Skeletal muscle tissue (tissue), 4 donors: ENCODE measurements around the gene MCF2L2. TPM values are rescaled to one million over a fixed set of nuclear protein-coding genes. Genes with fewer than 3 reads are reported as not detected.
A peak's percentile ranks its signal among the peaks of the same experiment; 100 is the strongest.

Experiments used
- H3K27ac ChIP-seq: one replicate; pipeline ENCODE4 v1.7.0; 2013; ENCODE audit warnings: mild to moderate bottlenecking, low read depth, low read length, inconsistent platforms
- H3K27me3 ChIP-seq, 3 donors: one replicate each; pipeline ENCODE4 v1.7.0; 2013; ENCODE audit warnings: low read length in 3 of 3; ENCODE audit not compliant: control insufficient read depth in 3 of 3, insufficient read depth in 3 of 3
- H3K36me3 ChIP-seq, 3 donors: one replicate each; pipeline ENCODE4 v1.7.0; 2013; ENCODE audit warnings: low read length in 3 of 3; ENCODE audit not compliant: control insufficient read depth in 3 of 3, insufficient read depth in 3 of 3
- H3K4me1 ChIP-seq, 3 donors: one replicate each; pipeline ENCODE4 v1.7.0; 2013; ENCODE audit warnings: low read length in 3 of 3, mild to moderate bottlenecking in 3 of 3; ENCODE audit not compliant: control insufficient read depth in 3 of 3, insufficient read depth in 3 of 3
- H3K4me3 ChIP-seq, 3 donors: one replicate each; pipeline ENCODE4 v1.7.0; 2013; ENCODE audit warnings: low read length in 3 of 3
- H3K9ac ChIP-seq, 3 donors: one replicate each; pipeline ENCODE4 v1.7.0; 2013; ENCODE audit warnings: low read length in 3 of 3, mild to moderate bottlenecking in 3 of 3, moderate library complexity in 2 of 3, low read depth in 1 of 3
- H3K9me3 ChIP-seq, 3 donors: one replicate each; pipeline ENCODE4 v1.7.0; 2013; ENCODE audit warnings: low read length in 3 of 3; ENCODE audit not compliant: control insufficient read depth in 3 of 3
- total RNA-seq: library from RNA; depleted of rRNA; stranded (reverse); fragments of >200 nt; gene quantifications from one replicate; pipeline ENCODE4 v1.2.3, GENCODE V29; 2014
- donor health status: Osteomylitis.

The MCF2L2 gene
- total RNA-seq, 1 donor from 2014 or later, result under 0.01 TPM

DNA sequence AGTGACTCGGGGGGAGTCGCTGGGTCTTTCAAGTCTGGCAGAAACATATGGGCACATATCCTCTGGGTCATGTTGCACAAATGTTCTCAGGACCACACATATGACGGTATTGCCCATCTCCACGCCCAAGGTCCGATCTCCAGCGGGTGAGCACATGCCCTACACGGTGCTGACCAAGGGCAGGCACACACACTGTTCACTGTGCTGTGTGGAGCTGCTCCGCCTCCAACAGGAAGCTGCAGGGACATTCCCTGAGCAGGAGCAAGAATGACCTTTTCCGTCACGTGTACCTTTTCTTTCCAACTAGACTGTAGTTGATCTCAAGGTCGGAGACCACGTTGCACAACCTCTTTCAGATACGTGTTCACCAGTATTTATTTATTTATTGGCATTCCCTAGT is 217.1 kb downstream of the MCF2L2 start:
- H3K4me3 ChIP-seq, result no peak overlapping the region
- no peaks in the 10 kb centered on the region for H3K27me3 ChIP-seq
- no peaks in the 10 kb centered on the region for H3K9me3 ChIP-seq
- H3K4me1 ChIP-seq, result peaks cover 0 to 5% (median 5%) of the 10 kb centered on the region in 3 donors
- H3K36me3 ChIP-seq, result peaks cover 0 to 5% (median 0%) of the 10 kb centered on the region in 3 donors
- H3K9ac ChIP-seq, result no peak overlapping the region
- H3K27ac ChIP-seq, result peak overlapping the region; percentile 52

DNA sequence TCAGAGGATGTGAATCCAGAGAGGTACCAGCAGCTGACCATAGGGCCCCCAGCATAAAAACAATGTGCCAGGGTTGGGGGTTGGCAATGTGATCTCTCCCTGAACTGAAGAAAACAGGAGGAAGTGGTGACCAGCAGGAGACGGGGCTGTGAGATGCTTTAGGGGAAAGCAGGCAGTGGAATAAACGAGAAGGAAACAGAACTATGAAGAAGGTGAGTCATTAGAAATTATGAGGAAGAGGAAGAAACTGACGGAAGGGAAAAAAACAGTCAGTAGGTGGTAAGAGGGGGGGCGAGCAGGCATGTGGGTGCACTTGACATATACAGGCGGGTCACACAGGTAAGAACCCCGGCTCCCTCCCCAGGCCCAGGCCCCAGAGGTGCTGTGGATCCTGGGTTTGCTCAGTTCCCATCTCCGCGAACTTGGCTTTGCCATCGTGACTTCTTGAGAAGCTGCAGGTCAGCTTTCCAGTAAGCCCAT is 217.5 kb downstream of the MCF2L2 start:
- Histone ChIP-seq H3K9me3 (no peaks in the 10 kb centered on the region), H3K4me3 (no peak overlapping the region), H3K9ac (no peak overlapping the region), H3K27ac (peak overlapping the region; percentile 36), H3K27me3 (no peaks in the 10 kb centered on the region), H3K36me3 (peaks cover 0 to 4% (median 0%) of the 10 kb centered on the region in 3 donors), H3K4me1 (peaks cover 0 to 5% (median 5%) of the 10 kb centered on the region in 3 donors)

DNA sequence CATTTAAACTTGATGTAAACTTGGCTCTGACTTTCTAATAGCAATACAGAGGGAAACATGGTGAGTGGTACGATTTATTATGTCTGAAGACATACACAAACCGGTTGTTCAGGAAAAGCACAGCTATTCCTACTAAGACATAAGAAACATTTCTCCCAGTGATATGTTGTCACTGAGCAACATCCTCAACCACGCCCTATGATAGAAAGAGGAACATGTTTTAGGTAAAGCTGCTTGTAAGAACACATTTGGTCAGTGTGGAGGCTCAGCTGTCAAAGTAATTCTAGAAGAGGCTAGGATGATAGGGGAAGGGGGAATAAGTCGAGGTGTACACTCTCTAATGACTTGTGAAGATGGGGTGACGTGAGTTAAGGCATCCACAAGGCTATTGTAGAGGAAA is 218.1 kb downstream of the MCF2L2 start:
- Histone ChIP-seq H3K9me3 (no peaks in the 10 kb centered on the region), H3K27me3 (no peaks in the 10 kb centered on the region), H3K36me3 (no peaks in the 10 kb centered on the region), H3K4me3 (no peak overlapping the region), H3K4me1 (peaks cover 0 to 5% (median 5%) of the 10 kb centered on the region in 3 donors), H3K9ac (no peak overlapping the region), H3K27ac (peak overlapping the region; percentile 36)

DNA sequence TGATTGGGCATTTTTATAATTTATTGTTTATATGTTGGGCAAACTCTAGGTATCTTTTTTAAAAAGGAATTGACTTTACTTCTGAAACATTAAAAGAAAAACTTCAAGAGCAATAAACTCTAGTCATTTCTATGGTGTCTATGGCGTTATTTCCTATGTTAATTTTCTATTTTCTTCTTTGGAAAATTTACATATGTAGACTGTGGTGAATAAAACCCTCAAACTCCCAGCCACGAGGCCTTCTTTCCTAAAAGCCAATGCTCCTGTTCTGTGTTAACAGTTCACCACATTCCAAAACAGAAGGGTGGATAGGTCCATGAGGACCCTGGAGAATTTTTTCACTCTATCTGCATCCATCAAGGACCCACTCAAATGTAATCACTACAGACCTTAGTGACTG is 219.6 kb downstream of the MCF2L2 start:
- Histone ChIP-seq H3K27me3 (no peaks in the 10 kb centered on the region), H3K36me3 (no peaks in the 10 kb centered on the region), H3K27ac (no peak overlapping the region), H3K9ac (no peak overlapping the region), H3K4me1 (peaks cover 0 to 5% (median 2%) of the 10 kb centered on the region in 3 donors), H3K9me3 (no peaks in the 10 kb centered on the region), H3K4me3 (no peak overlapping the region)

DNA sequence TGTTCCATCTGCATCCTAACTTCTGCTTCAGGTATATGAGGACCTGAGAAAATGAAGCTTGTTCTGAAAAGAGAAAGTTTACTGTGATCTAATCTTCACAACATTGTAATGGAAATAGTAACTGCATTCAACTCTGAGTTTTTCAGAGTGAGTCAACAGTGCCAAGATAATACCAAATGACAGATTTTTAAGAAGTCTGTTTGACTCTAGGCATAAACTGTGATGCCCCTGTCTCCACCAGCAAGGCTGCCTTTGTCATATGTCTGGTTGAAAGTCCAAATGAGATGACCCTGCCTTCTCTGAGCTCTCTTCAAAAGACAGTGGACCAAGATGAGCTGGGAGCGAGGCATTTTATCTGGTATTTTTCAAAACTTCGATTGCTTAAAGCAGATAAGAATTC is 220.2 kb downstream of the MCF2L2 start:
- Histone ChIP-seq H3K27me3 (no peaks in the 10 kb centered on the region), H3K9ac (no peak overlapping the region), H3K9me3 (no peaks in the 10 kb centered on the region), H3K4me3 (no peak overlapping the region), H3K27ac (no peak overlapping the region), H3K36me3 (no peaks in the 10 kb centered on the region), H3K4me1 (peaks cover 0 to 5% (median 2%) of the 10 kb centered on the region in 3 donors)

DNA sequence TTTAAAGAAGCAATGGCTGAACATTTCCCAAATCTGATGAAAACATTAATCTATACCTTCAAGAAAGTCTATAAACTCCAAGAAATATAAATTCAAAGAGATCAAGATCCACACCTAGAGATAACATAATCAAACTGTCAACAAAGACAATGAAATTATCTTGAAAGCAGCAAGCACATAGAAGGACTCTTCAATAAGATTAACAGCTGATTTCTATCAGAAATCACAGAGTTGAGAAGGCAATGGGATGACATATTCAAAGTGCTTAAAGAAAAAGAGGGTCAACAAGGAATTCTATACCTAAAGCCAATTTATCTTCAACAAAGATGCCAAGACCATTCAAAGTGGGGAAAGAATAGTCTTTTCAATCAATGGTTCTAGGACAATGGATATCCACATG is 224.7 kb downstream of the MCF2L2 start:
- H3K4me3 ChIP-seq, result no peak overlapping the region
- no peaks in the 10 kb centered on the region for H3K9me3 ChIP-seq
- no peak overlapping the region for H3K27ac ChIP-seq
- no peaks in the 10 kb centered on the region for H3K36me3 ChIP-seq
- H3K9ac ChIP-seq, result no peak overlapping the region
- H3K4me1 ChIP-seq, result no peaks in the 10 kb centered on the region
- H3K27me3 ChIP-seq, result no peaks in the 10 kb centered on the region

DNA sequence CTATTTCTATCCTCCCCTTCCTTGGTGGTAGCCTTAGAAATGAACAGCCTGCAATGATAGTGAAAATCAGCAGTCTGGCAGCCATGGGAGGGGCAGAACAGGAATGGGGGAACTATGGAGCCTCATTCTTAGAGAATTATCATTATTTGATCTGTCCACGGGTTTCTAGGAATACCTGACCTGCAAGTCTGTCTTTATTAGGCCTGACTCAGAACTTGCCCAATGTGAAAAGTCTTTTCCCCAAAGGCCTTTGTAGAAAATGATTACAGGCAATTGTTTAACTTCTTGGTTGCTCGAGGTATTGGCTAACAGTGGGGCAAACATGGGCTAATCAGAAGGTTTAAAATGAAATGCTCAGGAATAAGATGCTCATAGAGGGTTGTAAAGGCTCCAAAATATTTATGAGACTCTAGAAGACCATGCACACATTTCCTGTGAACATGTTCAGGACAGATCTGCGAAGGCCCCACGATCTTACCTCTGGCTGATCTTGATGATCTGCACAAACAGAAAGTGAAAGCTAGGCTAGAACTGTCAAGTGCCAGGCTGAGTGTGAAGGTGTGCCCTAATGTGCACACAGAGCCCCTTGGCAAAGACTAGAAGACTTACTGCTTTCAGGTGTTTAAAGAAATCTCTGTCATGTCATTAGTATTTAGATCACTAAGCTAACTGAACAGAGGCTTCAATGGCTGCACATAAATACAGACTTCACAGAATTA is 226.3 kb downstream of the MCF2L2 start:
- no peaks in the 10 kb centered on the region for H3K4me1 ChIP-seq
- H3K36me3 ChIP-seq, result no peaks in the 10 kb centered on the region
- no peaks in the 10 kb centered on the region for H3K27me3 ChIP-seq

DNA sequence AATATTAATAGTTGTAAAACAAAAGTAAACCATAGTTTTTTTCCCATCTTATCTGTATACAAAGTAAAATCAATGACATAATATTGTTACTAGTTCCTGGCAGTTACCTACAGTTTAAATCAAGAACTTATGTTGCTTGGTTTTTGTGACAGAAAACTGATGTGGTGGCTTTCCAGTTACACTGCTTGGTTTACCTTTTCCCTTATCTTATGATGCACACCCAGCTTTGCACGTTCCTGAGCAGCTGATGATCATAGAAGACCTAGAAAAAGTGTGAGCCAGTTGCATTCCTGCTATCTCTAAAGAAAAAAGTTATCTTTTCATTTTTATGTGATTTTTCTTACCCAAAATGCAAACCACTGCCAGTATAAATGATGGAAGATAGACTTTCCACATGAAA is 229.5 kb downstream of the MCF2L2 start:
- no peak overlapping the region for H3K9ac ChIP-seq
- H3K27me3 ChIP-seq, result no peaks in the 10 kb centered on the region
- no peaks in the 10 kb centered on the region for H3K4me1 ChIP-seq
- H3K9me3 ChIP-seq, result no peaks in the 10 kb centered on the region
- no peak overlapping the region for H3K4me3 ChIP-seq
- H3K27ac ChIP-seq, result no peak overlapping the region
- H3K36me3 ChIP-seq, result no peaks in the 10 kb centered on the region

More for the DNA sequence above, 226.3 kb downstream of the MCF2L2 start:
- Histone ChIP-seq H3K9me3 (no peaks in the 10 kb centered on the region), H3K9ac (no peak overlapping the region), H3K27ac (no peak overlapping the region), H3K4me3 (no peak overlapping the region)

DNA sequence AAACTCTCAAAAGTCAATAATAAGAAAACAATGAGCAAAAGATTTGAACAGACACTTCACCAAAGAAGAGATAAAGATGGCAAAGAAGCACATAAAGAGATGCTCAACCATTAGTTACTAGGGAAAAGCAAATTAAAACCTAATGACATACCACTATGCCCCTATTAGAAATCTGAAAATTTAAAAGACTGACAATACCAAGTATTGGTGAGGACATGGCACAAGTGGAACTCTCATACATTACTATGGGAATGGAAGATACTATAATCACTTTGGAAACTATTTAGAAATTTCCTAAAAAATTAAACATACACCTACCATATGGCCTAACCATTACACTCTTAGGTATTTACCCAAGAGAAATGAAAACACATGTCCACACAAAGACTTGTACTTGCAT is 230.7 kb downstream of the MCF2L2 start:
- Histone ChIP-seq H3K4me3 (no peak overlapping the region), H3K9ac (no peak overlapping the region), H3K36me3 (no peaks in the 10 kb centered on the region), H3K9me3 (no peaks in the 10 kb centered on the region), H3K27me3 (no peaks in the 10 kb centered on the region), H3K4me1 (no peaks in the 10 kb centered on the region), H3K27ac (no peak overlapping the region)

DNA sequence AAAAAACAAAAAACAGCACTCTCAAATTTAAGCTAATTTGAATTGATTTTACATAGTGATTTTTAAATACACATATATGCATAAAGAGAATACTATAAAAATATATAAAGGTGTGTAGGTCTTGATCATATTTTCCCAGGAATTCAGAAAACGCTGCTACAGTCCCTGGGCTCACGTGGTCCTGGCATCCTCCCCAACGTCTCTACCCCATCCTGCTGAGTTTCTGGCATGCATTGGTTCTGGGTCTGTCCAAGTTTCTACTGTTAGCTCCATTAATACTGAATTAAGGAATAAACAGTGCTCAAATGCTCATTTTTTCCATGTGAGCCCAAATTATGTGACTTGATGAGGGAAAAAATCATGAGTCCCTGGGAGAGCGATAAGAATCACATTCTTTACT is 233.2 kb downstream of the MCF2L2 start:
- Histone ChIP-seq H3K36me3 (no peaks in the 10 kb centered on the region), H3K27me3 (no peaks in the 10 kb centered on the region), H3K9me3 (no peaks in the 10 kb centered on the region), H3K9ac (no peak overlapping the region), H3K4me3 (no peak overlapping the region), H3K27ac (no peak overlapping the region), H3K4me1 (no peaks in the 10 kb centered on the region)
